ENCODE measurements around the gene ABCD4.

- TF ChIP-seq ZNF274 (IDR thresholded peaks at IDR 0.05; ENCODE audit: low read depth, low read length) (no peak), SUZ12 (IDR thresholded peaks at IDR 0.05; ENCODE audit: extremely low read depth, insufficient read depth, insufficient read length) (no peak), YY1 (IDR thresholded peaks at IDR 0.05; ENCODE audit: insufficient read depth, insufficient read length) (no peak)
These were observed at the start of gene ABCD4 for GRCh38 chr14:74302634-74303569.

Measured in NT2/D1 (cell line).